ENCODE measurements around the gene ATRN. TPM values are rescaled to one million over a fixed set of nuclear protein-coding genes. Genes with fewer than 3 reads are reported as not detected.

The ATRN gene
- total and polyA plus RNA-seq, 2 of the 8 experiments (the other 6 are each of a cell fraction or from before 2014, with no cell fraction given) = 12.0 to 17.4 TPM

DNA sequence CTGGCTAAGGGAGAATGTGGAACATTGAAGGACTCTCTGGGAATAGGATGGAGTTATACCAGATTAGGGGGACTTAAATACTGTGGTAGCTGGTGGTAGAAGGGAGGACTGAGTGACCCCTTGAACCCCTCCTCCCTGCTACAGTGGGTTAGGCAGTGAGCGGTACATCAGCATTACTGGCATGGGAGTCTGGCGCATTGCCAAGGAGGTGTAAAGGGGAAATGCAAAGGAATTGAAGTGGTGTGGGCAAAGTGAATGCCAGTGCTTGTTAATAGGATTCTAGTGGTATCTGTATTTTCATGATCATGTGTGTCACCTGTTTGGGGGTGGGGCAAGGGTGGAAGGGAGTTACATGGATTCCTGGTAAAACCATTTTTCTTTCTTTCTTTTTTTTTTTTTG, 132.3 kb downstream of the ATRN start:
- CTCF ChIA-PET (ENCODE audit: partially characterized antibody) = interaction anchor here (0.7 to 1.5 kb wide), 4 partner anchors 11 to 40 kb away, joined by 3 read pairs; no protein-coding TSS in a partner anchor
- H2BK15ac ChIP-seq (ENCODE audit: low read length) = no peak overlapping the region
- H3K23ac ChIP-seq (ENCODE audit: insufficient read length) = no peak overlapping the region
- H3K79me2 ChIP-seq (ENCODE audit: control insufficient read depth in 1 of 2, insufficient read depth in 2 of 2, low read length in 2 of 2) = no peaks in the 10 kb centered on the region
- H3K23me2 ChIP-seq (ENCODE audit: low read depth, low read length) = no peaks in the 10 kb centered on the region
- no peak overlapping the region for H3K4ac ChIP-seq (replicated peaks; ENCODE audit: insufficient read length, low read depth, low read length)
- H3K14ac ChIP-seq (ENCODE audit: insufficient read length) = no peak overlapping the region
- no peak overlapping the region; the same call in 1 of the 2 replicates for H2AK5ac ChIP-seq (ENCODE audit: low read depth, low read length)
- H3K27me3 ChIP-seq (replicated peaks in 1 of 4; ENCODE audit: control insufficient read depth in 3 of 4, extremely low read depth in 1 of 4, insufficient read depth in 3 of 4, low read length in 3 of 4) = no peaks in the 10 kb centered on the region
- FAIRE-seq = no peak
- no peak overlapping the region for H3K4me3 ChIP-seq (ENCODE audit: extremely low read depth in 1 of 4, insufficient read depth in 2 of 4, low read depth in 3 of 4, low read length in 4 of 4)
- 95% methylated on average over 2 of the region's 2 CpGs; no CpG with 5 or more reads in 1 of the 2 experiments for WGBS, 2 experiments (ENCODE audit: extremely low coverage in 1 of 2, insufficient coverage in 1 of 2, insufficient read length in 1 of 2, insufficient replicate concordance in 2 of 2, low coverage in 1 of 2, low lambda C conversion rate in 2 of 2, missing lambda C conversion rate in 1 of 2)
- no peak overlapping the region for H3K27ac ChIP-seq (ENCODE audit: low read depth, low read length)
- no peak overlapping the region for H4K8ac ChIP-seq (ENCODE audit: extremely low read depth, insufficient read depth, low read length)
- POLR2A ChIA-PET (ENCODE audit: partially characterized antibody) = no interaction called here
- no peak overlapping the region for H2BK12ac ChIP-seq (ENCODE audit: low read depth, low read length)
- no peak for DNase-seq (ENCODE audit: low read depth in 1 of 2, low spot score in 2 of 2)
- peaks cover 0 to 6% (median 0%) of the 10 kb centered on the region in 4 experiments; a peak in 2 of 8 replicates for H3K36me3 ChIP-seq (ENCODE audit: control insufficient read depth in 2 of 4, insufficient read depth in 4 of 4, low read length in 3 of 4)
- no peak overlapping the region for H3K9ac ChIP-seq (replicated peaks in 1 of 4; ENCODE audit: extremely low read depth in 1 of 4, low read depth in 3 of 4, low read length in 3 of 4)
- no peaks in the 10 kb centered on the region for H3K9me3 ChIP-seq (ENCODE audit: insufficient read depth in 2 of 2, low read depth in 1 of 2, low read length in 1 of 2)
- no peak overlapping the region for H2AFZ ChIP-seq (ENCODE audit: low read length)
- no peak overlapping the region for H2BK20ac ChIP-seq (ENCODE audit: low read length)
- H3K56ac ChIP-seq (replicated peaks; ENCODE audit: insufficient read length, low read depth, low read length) = no peak overlapping the region
- peaks cover 0 to 1% of the 10 kb centered on the region in 2 experiments for H4K20me1 ChIP-seq (replicated peaks in 1 of 2; ENCODE audit: control insufficient read depth in 1 of 2, insufficient read depth in 2 of 2, low read length in 2 of 2)
- no peak overlapping the region for H4K91ac ChIP-seq (replicated peaks; ENCODE audit: insufficient read length, low read length)
- no peak overlapping the region for H4K5ac ChIP-seq (ENCODE audit: insufficient read length, low read depth, low read length)
- H2BK5ac ChIP-seq (ENCODE audit: low read depth, low read length) = no peak overlapping the region
- H3K18ac ChIP-seq (ENCODE audit: extremely low read depth, low read length) = no peak overlapping the region
- H3K4me2 ChIP-seq (ENCODE audit: insufficient read depth in 1 of 2, low read depth in 2 of 2, low read length in 2 of 2) = no peak overlapping the region
- H3K79me1 ChIP-seq (ENCODE audit: low read depth, low read length) = no peaks in the 10 kb centered on the region
- H3K4me1 ChIP-seq (replicated peaks in 1 of 4; ENCODE audit: control insufficient read depth in 3 of 4, insufficient read depth in 4 of 4, low read length in 3 of 4) = no peaks in the 10 kb centered on the region
- H2BK120ac ChIP-seq (replicated peaks; ENCODE audit: low read depth, low read length) = no peak overlapping the region
- TF ChIP-seq TBP (IDR thresholded peaks at IDR 0.05; ENCODE audit: low read depth, low read length) (no peak), CTBP2 (IDR thresholded peaks at IDR 0.05; ENCODE audit: borderline replicate concordance, insufficient read depth, insufficient read length, low read length) (no peak), CHD1 (IDR thresholded peaks at IDR 0.05; ENCODE audit: low read depth, low read length) (no peak), KDM1A (IDR thresholded peaks at IDR 0.05; ENCODE audit: borderline replicate concordance, low read length) (no peak), CBX8 (IDR thresholded peaks at IDR 0.05; ENCODE audit: borderline replicate concordance, low read depth, low read length) (no peak), CBX5 (IDR thresholded peaks at IDR 0.05; ENCODE audit: low read depth, low read length) (no peak), E2F6 (IDR thresholded peaks at IDR 0.05) (no peak), SIRT6 (IDR thresholded peaks at IDR 0.05; ENCODE audit: low read length) (no peak), EP300 (IDR thresholded peaks at IDR 0.05; ENCODE audit: borderline replicate concordance in 1 of 2, low read depth in 2 of 2, low read length in 2 of 2) (no peak), USF2 (IDR thresholded peaks at IDR 0.05; ENCODE audit: low read length) (no peak), TEAD4 (IDR thresholded peaks at IDR 0.05; ENCODE audit: low read depth, low read length) (no peak), FOSL1 (IDR thresholded peaks at IDR 0.05; ENCODE audit: insufficient read depth, low read depth, low read length) (no peak)

Data from H1 (cell line).